Smooth muscle cell (in vitro differentiated cells): Measurements from ENCODE around the gene MYO6. TPM values are rescaled to one million over a fixed set of nuclear protein-coding genes. Genes with fewer than 3 reads are reported as not detected.
"Not testable (repeated sequence)": the region's sequence is repeated elsewhere in the genome, so short reads cannot be mapped to it uniquely, and the experiment has no call there.

ENCODE experiments used
- DNase-seq: peaks from one replicate; lab custom pipeline; 2025; ENCODE audit not compliant: unreplicated experiment; lab: John Stamatoyannopoulos, UW
- H2AFZ ChIP-seq: fragments of 200-600 bp; sonication (generic); 2 replicates; pipeline ENCODE4 v1.6.0; 2016; ENCODE audit warnings: antibody characterized with exemption, low read depth, mild to moderate bottlenecking
- H3F3A ChIP-seq: fragments of 200-600 bp; sonication (generic); 2 replicates; pipeline ENCODE4 v1.6.0; 2017; ENCODE audit warnings: antibody characterized with exemption, low read depth
- H3K27ac ChIP-seq: fragments of 200-600 bp; sonication (generic); 2 replicates; pipeline ENCODE4 v1.5.1; 2016; ENCODE audit warnings: low read depth, mild to moderate bottlenecking
- H3K27me3 ChIP-seq: fragments of 200-600 bp; sonication (generic); 2 replicates; pipeline ENCODE4 v1.6.1; 2016; ENCODE audit warnings: low read depth, mild to moderate bottlenecking
- H3K36me3 ChIP-seq: fragments of 200-600 bp; sonication (generic); 2 replicates; pipeline ENCODE4 v1.5.1; 2016; ENCODE audit warnings: low read depth
- H3K4me1 ChIP-seq: fragments of 200-600 bp; sonication (generic); 2 replicates; pipeline ENCODE4 v1.5.1; 2016; ENCODE audit warnings: low read depth
- H3K4me2 ChIP-seq: fragments of 200-600 bp; sonication (generic); 2 replicates; pipeline ENCODE4 v1.6.0; 2016; ENCODE audit warnings: mild to moderate bottlenecking
- H3K4me3 ChIP-seq: fragments of 200-600 bp; sonication (generic); 2 replicates; pipeline ENCODE4 v1.5.1; 2016; ENCODE audit warnings: mild to moderate bottlenecking
- H3K79me2 ChIP-seq: fragments of 200-600 bp; sonication (generic); 2 replicates; pipeline ENCODE4 v1.6.0; 2016; ENCODE audit warnings: low read depth, mild to moderate bottlenecking
- H3K9ac ChIP-seq: fragments of 200-600 bp; sonication (generic); 2 replicates; pipeline ENCODE4 v1.6.0; 2016; ENCODE audit warnings: low read depth
- H3K9me3 ChIP-seq: fragments of 200-600 bp; sonication (generic); replicated peaks from 2 replicates; pipeline ENCODE4 v1.5.1; 2016; ENCODE audit warnings: low read depth
- H4K20me1 ChIP-seq: fragments of 200-600 bp; sonication (generic); 2 replicates; pipeline ENCODE4 v1.6.0; 2016; ENCODE audit warnings: low read depth
- CTCF ChIP-seq: fragments of 200-600 bp; sonication (generic); IDR thresholded peaks from 2 replicates; pipeline ENCODE4 v1.5.1; 2017; ENCODE audit warnings: borderline replicate concordance, mild to moderate bottlenecking, antibody characterized with exemption; ENCODE audit not compliant: insufficient read depth, poor library complexity, severe bottlenecking
- WGBS: methylation state at CpG from one replicate; pipeline ENCODE4 v1.1.7; 2016; ENCODE audit warnings: low lambda C conversion rate; 5-methylcytosine and 5-hydroxymethylcytosine counted together
- polyA plus RNA-seq: library from polyadenylated mRNA; unstranded; fragments of >200 nt; fragmentation: Nextera tagmentation; extraction: Ambion mirVana; gene quantifications from 2 replicates; pipeline ENCODE4 v1.2.1, GENCODE V29; 2016
- total RNA-seq: library from RNA; depleted of rRNA; stranded (reverse); fragments of >200 nt; gene quantifications from 2 replicates; pipeline ENCODE4 v1.2.3, GENCODE V29; 2014

MYO6 gene
- total and polyA plus RNA-seq, 2 experiments from 2014 or later: 10.6 to 22.1 TPM

GRCh38 chr6:75893058-75893775, 144.2 kb downstream of the MYO6 start:
- no peak overlapping the region for H3K27ac ChIP-seq
- H3K4me2 ChIP-seq: no peak overlapping the region
- H3F3A ChIP-seq: no peaks in the 10 kb centered on the region
- no peak for DNase-seq
- no peak overlapping the region for H3K9ac ChIP-seq
- H3K4me3 ChIP-seq: no peak overlapping the region
- no peaks in the 10 kb centered on the region for H3K9me3 ChIP-seq
- H3K27me3 ChIP-seq: no peaks in the 10 kb centered on the region
- no peak overlapping the region for H2AFZ ChIP-seq
- H4K20me1 ChIP-seq: no peaks in the 10 kb centered on the region
- H3K79me2 ChIP-seq: no peaks in the 10 kb centered on the region
- 11% methylated on average over 5 of the region's 5 CpGs for WGBS
- H3K4me1 ChIP-seq: no peaks in the 10 kb centered on the region
- peak; percentile 77 for TF ChIP-seq CTCF
- H3K36me3 ChIP-seq: no peaks in the 10 kb centered on the region

GRCh38 chr6:75893776-75894152, 144.7 kb downstream of the MYO6 start:
- no peak for TF ChIP-seq CTCF

GRCh38 chr6:75896526-75896925, 147.5 kb downstream of the MYO6 start:
- no peaks in the 10 kb centered on the region for H4K20me1 ChIP-seq
- no peak overlapping the region for H3K27ac ChIP-seq
- TF ChIP-seq CTCF: no peak
- no peaks in the 10 kb centered on the region for H3K36me3 ChIP-seq
- no peaks in the 10 kb centered on the region for H3K4me1 ChIP-seq
- H2AFZ ChIP-seq: no peak overlapping the region
- no peaks in the 10 kb centered on the region for H3F3A ChIP-seq
- H3K9ac ChIP-seq: no peak overlapping the region
- no peak overlapping the region for H3K4me2 ChIP-seq
- no peaks in the 10 kb centered on the region for H3K79me2 ChIP-seq
- no peak overlapping the region for H3K4me3 ChIP-seq
- no peaks in the 10 kb centered on the region for H3K9me3 ChIP-seq
- 80% methylated on average over 3 of the region's 3 CpGs for WGBS
- no peak for DNase-seq
- no peaks in the 10 kb centered on the region for H3K27me3 ChIP-seq

More at GRCh38 chr6:75893776-75894152, 144.7 kb downstream of the MYO6 start:
- H3K9me3 ChIP-seq: no peaks in the 10 kb centered on the region
- no peaks in the 10 kb centered on the region for H3K4me1 ChIP-seq
- no peak for DNase-seq
- no peak overlapping the region for H3K27ac ChIP-seq
- WGBS: 44% methylated on average over 2 of the region's 2 CpGs
- H4K20me1 ChIP-seq: no peaks in the 10 kb centered on the region
- no peaks in the 10 kb centered on the region for H3K27me3 ChIP-seq
- H3K4me3 ChIP-seq: no peak overlapping the region
- H3K79me2 ChIP-seq: no peaks in the 10 kb centered on the region
- H3K9ac ChIP-seq: no peak overlapping the region
- H3K36me3 ChIP-seq: no peaks in the 10 kb centered on the region
- H3F3A ChIP-seq: no peaks in the 10 kb centered on the region
- H2AFZ ChIP-seq: no peak overlapping the region
- no peak overlapping the region for H3K4me2 ChIP-seq

GRCh38 chr6:75900216-75900615, 151.2 kb downstream of the MYO6 start:
- H3K4me1 ChIP-seq, H3K9me3 ChIP-seq, H3K4me2 ChIP-seq, H3K9ac ChIP-seq, H2AFZ ChIP-seq, H4K20me1 ChIP-seq, H3K36me3 ChIP-seq, H3F3A ChIP-seq, H3K79me2 ChIP-seq, H3K27me3 ChIP-seq, H3K27ac ChIP-seq, H3K4me3 ChIP-seq, DNase-seq: not testable (repeated sequence)
- 97% methylated on average over 1 of the region's 1 CpG for WGBS

GRCh38 chr6:75905129-75905528, 156.1 kb downstream of the MYO6 start:
- H3K79me2 ChIP-seq, H3K4me1 ChIP-seq, H4K20me1 ChIP-seq, H2AFZ ChIP-seq, H3K9me3 ChIP-seq, H3K27ac ChIP-seq, H3K4me2 ChIP-seq, H3K9ac ChIP-seq, H3F3A ChIP-seq, H3K36me3 ChIP-seq, H3K4me3 ChIP-seq, DNase-seq, H3K27me3 ChIP-seq: not testable (repeated sequence)
- WGBS: 95% methylated on average over 14 of the region's 14 CpGs
